AG09309 (cell line): ENCODE data around the gene SYNDIG1.

ENCODE experiments used
- DNase-seq: peaks from one replicate; pipeline ENCODE4 v3.0.0-alpha.2; 2010; ENCODE audit warnings: low read depth
- H3K4me3 ChIP-seq: 2 replicates; pipeline ENCODE4 v1.5.1; 2011; ENCODE audit warnings: mild to moderate bottlenecking, low read depth, low read length, moderate library complexity; ENCODE audit not compliant: control insufficient read depth
- CTCF ChIP-seq: IDR thresholded peaks from 2 replicates; pipeline ENCODE4 v1.5.1; 2011; ENCODE audit warnings: mild to moderate bottlenecking, low read depth, low read length, inconsistent platforms; ENCODE audit not compliant: insufficient read depth, control insufficient read depth; ENCODE audit errors: missing control alignments

The SYNDIG1 gene

DNA sequence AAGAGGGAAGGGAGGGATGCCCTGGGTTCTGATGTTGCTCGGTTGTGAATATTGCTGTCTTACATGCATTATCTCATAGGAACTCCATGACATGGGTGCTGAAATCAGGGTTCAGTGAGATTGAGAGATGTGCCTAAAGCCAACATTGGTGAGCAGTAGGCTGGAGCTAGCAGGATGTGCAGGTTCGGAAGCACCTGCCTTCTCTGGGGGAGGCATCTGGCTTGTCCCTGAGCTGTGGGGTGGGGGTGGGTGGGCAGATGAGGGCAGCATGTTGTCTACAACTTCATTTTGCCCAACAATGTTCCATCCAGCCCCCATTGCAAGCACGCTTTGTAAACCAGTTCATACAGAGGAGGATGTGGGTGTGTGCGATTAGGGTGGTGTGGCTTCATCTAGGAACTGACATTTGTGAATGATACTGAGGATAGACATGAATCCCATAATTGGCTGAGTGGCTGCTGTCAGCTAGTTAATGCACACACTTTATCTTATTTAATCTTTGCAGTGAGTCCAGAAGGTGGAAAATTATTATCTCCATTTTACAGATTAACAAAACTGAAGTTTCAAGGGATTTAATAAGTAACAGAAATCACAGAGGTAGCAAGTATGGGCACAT, 119.4 kb downstream of the SYNDIG1 start:
- no peak for DNase-seq
- TF ChIP-seq CTCF: no peak
- H3K4me3 ChIP-seq: no peak overlapping the region

- no peak overlapping the region for H3K4me3 ChIP-seq
- no peak for TF ChIP-seq CTCF
- no peak for DNase-seq
Measured at GRCh38 chr20:24589381-24589780, 120.0 kb downstream of the SYNDIG1 start.

DNA sequence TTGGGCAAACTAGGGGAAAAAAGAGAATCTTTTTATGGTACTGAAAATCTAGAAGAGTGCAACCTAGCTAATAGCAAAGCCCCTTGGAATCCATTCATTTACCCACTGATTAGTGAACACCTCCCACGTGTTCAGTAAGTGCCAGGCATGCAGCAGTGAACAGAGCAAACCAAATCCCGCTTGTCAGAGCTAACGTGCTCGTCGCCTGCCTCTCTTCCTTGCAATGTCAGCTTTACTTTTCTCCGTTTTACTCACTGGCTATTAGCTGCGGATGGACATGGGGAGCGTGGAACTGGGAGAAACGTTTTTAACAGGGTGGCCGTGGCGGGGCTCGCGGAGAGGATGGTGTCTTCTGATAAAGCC, 120.4 kb downstream of the SYNDIG1 start:
- H3K4me3 ChIP-seq: no peak overlapping the region
- TF ChIP-seq CTCF: no peak
- DNase-seq: no peak

- no peak overlapping the region for H3K4me3 ChIP-seq
- TF ChIP-seq CTCF: no peak
- DNase-seq: no peak
Measured at GRCh38 chr20:24590178-24590982, 121.0 kb downstream of the SYNDIG1 start.

DNA sequence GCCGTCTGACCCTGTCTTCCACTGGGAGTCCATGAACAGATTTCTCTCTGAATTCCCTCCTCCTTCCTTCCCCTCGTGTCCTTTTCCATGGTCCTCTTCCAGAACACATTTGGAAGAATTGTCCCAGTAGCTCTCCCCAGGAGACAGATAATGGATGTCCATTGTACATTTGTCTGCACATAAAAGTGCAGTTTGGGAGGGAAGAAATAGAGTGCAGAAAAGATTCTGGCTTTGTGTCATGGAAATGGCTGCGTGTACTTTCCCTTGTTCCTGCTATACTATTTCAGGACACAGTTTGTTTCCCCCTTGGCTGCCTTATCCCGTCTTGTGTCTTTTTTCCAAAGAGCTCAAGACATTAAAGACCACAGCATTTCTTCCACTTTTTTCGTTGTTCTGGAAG, 127.6 kb downstream of the SYNDIG1 start:
- TF ChIP-seq CTCF: no peak
- no peak overlapping the region for H3K4me3 ChIP-seq
- DNase-seq: no peak

DNA sequence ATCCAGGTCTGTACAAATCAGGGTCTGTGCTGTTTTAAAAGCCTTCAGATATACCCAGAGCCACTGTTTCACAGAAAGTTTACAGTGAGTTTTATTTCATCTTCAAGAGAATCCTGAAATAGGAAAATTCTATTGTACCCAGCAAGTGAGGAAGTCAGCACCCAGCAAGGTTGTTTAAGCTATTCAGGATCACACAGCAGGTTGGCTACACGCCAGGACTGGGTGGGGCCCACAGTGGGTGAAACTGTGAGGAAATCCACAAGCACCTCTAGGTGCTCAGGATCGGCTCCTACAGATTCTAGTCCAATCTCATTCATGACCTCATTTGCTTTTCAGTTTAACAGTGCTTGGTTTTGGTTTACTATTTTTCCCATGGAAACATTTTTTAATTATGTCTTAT, 128.9 kb downstream of the SYNDIG1 start:
- TF ChIP-seq CTCF: no peak
- H3K4me3 ChIP-seq: no peak overlapping the region
- DNase-seq: no peak
